Esophagus squamous epithelium (tissue), 4 donors: ENCODE data around the gene LRRC36.

Experiments
- CTCF ChIP-seq, 6 experiments: fragments of 450-650 bp in 4 of 6; fragments of 200-600 bp in 2 of 6; sonication (generic) in 2 of 6; IDR thresholded peaks; one replicate each; pipeline ENCODE4 v1.5.1; 2016 to 2019; ENCODE audit warnings: antibody characterized with exemption in 6 of 6, mild to moderate bottlenecking in 4 of 6, moderate library complexity in 4 of 6
- POLR2A ChIP-seq, 4 donors: fragments of 450-650 bp; IDR thresholded peaks; one replicate each; pipeline ENCODE4 v1.6.1; 2017; ENCODE audit warnings: antibody characterized with exemption in 4 of 4, mild to moderate bottlenecking in 4 of 4, moderate library complexity in 3 of 4

DNA sequence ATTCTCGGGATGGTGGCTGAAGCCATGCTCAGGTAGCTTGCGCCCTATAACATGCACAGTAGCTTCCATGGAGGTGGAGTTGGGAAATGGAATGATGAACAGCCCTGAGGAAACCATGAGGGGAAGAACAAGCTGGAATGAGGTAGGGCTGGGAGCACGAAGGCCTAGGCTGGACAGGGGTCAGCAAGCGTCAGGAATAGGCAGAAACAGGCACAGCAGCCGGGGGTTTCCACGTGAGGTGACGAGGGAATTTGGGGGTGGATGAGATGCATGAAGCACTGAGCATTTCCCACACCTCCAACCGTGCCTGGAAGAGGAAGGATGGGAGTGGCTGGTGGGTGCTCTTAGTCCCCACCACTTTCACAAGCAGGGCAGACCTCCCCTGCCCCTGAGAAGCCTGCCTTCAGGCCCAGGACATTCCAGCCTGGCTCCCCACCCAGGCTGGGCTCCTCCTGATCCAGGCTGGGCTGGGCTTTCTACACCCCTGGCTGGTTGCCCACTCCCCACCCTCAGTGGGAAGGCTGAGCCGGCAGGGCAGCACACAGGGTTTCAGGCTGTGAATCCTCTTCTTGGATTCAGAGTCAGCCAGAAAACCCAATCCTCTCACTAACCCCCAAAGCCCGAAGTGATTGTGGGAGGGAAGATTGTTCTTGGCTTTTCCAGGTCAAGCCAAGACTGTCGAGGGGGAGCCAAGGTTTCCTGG is 25.4 kb upstream of the LRRC36 start:
- no peak for TF ChIP-seq CTCF (IDR thresholded peaks at IDR 0.05)
- no peak for TF ChIP-seq POLR2A (IDR thresholded peaks at IDR 0.05)
